Transverse colon (tissue), 4 donors: ENCODE data around the gene CXCR6.

ENCODE experiments used
- CTCF ChIP-seq, 5 experiments: fragments of 200-600 bp in 3 of 5; fragments of 450-650 bp in 2 of 5; sonication (generic) in 3 of 5; IDR thresholded peaks; 1 replicate in 2 of 5; 2 replicates in 3 of 5; pipeline ENCODE4 v1.5.1; 2016 to 2017; ENCODE audit warnings: antibody characterized with exemption in 5 of 5, inconsistent platforms in 3 of 5, mild to moderate bottlenecking in 2 of 5, moderate library complexity in 1 of 5
- EP300 ChIP-seq: sonication (generic); formaldehyde crosslinking; IDR thresholded peaks from one replicate; pipeline ENCODE4 v1.6.1; 2017; ENCODE audit warnings: antibody characterized with exemption, low read depth
- POLR2A ChIP-seq: fragments of 450-650 bp; IDR thresholded peaks from one replicate; pipeline ENCODE4 v1.6.1; 2016; ENCODE audit warnings: antibody characterized with exemption, mild to moderate bottlenecking, moderate library complexity
- POLR2AphosphoS5 ChIP-seq, 3 donors: sonication (generic); formaldehyde crosslinking; IDR thresholded peaks; one replicate each; pipeline ENCODE4 v1.6.1; 2016; ENCODE audit warnings: antibody characterized with exemption in 3 of 3

GRCh38 chr3:45955017-45955647 is 11.9 kb downstream of the CXCR6 start:
- TF ChIP-seq POLR2A (no peak), CTCF (IDR thresholded peaks at IDR 0.05) (no peak), EP300 (no peak), POLR2AphosphoS5 (IDR thresholded peaks at IDR 0.05) (no peak)
